ENCODE measurements around the gene SLC26A9.

DNA sequence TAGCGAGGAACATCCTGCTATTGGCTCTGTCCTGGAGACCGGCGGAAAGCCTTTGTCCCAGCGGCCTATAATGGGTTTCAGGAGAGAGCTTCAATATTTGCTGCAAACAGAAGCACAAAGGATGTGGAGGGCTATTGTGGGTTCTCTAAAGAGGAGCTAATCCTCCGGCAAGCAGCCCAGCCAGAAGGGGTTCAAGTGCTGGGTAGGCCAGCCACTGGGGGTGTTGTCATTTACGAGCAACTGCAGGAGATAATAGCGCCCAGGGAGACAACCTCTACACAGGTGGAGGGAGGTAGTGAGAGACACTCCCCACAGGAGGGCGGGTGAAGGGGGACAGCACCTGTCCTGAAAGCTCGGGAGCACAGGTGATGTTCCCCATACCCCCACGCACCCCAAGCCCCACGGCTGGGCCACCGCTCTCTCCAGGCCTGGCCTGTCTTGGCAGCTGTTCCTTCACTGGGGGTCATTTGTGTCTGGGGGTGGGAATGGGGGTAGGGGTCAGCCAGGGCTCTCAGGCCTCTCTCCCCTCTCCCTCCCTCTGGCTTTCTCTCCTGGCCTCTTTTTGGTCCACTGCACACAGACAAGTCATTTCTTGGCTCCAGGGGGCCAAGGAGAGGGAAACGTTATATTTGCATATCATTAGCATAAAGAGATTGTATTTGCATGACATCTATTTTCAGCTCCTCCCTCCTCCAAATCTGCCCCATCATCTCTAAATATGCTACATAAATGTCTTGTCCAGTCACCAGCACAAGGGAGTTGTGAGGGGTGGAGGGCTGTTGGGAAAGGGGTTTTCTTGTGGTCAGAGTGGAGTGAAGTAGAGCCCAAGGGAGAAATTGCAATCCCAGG, 22.0 kb upstream of the SLC26A9 start:
- TF ChIP-seq POLR2A (IDR thresholded peaks at IDR 0.05; ENCODE audit: low read depth, low read length) (no peak), POLR2AphosphoS5 (IDR thresholded peaks at IDR 0.05; ENCODE audit: insufficient read depth, low read depth, low read length) (no peak), GATA2 (IDR thresholded peaks at IDR 0.05; ENCODE audit: insufficient read depth, insufficient read length, low read depth, low read length) (no peak), EZH2 (IDR thresholded peaks at IDR 0.05; ENCODE audit: borderline replicate concordance, low read depth, low read length, severe bottlenecking) (no peak), JUN (IDR thresholded peaks at IDR 0.05; ENCODE audit: borderline replicate concordance, insufficient read depth, insufficient read length, low read depth) (no peak), FOS (IDR thresholded peaks at IDR 0.05; ENCODE audit: borderline replicate concordance, insufficient read depth, low read length) (no peak)
- TF ChIP-seq, protein P1, sequence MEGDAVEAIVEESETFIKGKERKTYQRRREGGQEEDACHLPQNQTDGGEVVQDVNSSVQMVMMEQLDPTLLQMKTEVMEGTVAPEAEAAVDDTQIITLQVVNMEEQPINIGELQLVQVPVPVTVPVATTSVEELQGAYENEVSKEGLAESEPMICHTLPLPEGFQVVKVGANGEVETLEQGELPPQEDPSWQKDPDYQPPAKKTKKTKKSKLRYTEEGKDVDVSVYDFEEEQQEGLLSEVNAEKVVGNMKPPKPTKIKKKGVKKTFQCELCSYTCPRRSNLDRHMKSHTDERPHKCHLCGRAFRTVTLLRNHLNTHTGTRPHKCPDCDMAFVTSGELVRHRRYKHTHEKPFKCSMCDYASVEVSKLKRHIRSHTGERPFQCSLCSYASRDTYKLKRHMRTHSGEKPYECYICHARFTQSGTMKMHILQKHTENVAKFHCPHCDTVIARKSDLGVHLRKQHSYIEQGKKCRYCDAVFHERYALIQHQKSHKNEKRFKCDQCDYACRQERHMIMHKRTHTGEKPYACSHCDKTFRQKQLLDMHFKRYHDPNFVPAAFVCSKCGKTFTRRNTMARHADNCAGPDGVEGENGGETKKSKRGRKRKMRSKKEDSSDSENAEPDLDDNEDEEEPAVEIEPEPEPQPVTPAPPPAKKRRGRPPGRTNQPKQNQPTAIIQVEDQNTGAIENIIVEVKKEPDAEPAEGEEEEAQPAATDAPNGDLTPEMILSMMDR (IDR thresholded peaks at IDR 0.05; ENCODE audit: extremely low read depth in 1 of 2, insufficient read depth in 1 of 2, low read depth in 1 of 2, low read length in 2 of 2) = no peak
- TF ChIP-seq, protein P2, sequence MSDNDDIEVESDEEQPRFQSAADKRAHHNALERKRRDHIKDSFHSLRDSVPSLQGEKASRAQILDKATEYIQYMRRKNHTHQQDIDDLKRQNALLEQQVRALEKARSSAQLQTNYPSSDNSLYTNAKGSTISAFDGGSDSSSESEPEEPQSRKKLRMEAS (IDR thresholded peaks at IDR 0.05; ENCODE audit: insufficient read depth, insufficient read length) = no peak
